Kasumi-1 (cell line): Measurements from ENCODE around the gene CAPN5.
A peak's percentile ranks its signal among the peaks of the same experiment; 100 is the strongest.

Experiments
- DNase-seq, 2 experiments: peaks; one replicate each; lab custom pipeline; 2025; lab: John Stamatoyannopoulos, UW

The CAPN5 gene

GRCh38 chr11:77151804-77152509 lies 85.2 kb downstream of the CAPN5 start:
- peak; percentile 77 to 84 for DNase-seq

- no peak for DNase-seq
Observed at GRCh38 chr11:77152846-77153245, 86.1 kb downstream of the CAPN5 start.

GRCh38 chr11:77153276-77154185 lies 86.8 kb downstream of the CAPN5 start:
- no peak for DNase-seq

- DNase-seq, result no peak
Observed at GRCh38 chr11:77154381-77155081, 87.8 kb downstream of the CAPN5 start.

GRCh38 chr11:77155082-77155475 lies 88.3 kb downstream of the CAPN5 start:
- DNase-seq, result no peak

- DNase-seq, result no peak
Observed at GRCh38 chr11:77155556-77156130, 88.9 kb downstream of the CAPN5 start.

GRCh38 chr11:77156396-77157195 lies 89.8 kb downstream of the CAPN5 start:
- no peak for DNase-seq

- DNase-seq, result no peak
Observed at GRCh38 chr11:77158041-77158695, 91.4 kb downstream of the CAPN5 start.

- DNase-seq, result no peak
Observed at GRCh38 chr11:77159219-77159936, 92.6 kb downstream of the CAPN5 start.

GRCh38 chr11:77159937-77160495 lies 93.2 kb downstream of the CAPN5 start:
- DNase-seq, result no peak

- no peak for DNase-seq
Observed at GRCh38 chr11:77163271-77163670, 96.5 kb downstream of the CAPN5 start.

GRCh38 chr11:77165066-77165465 lies 98.3 kb downstream of the CAPN5 start:
- no peak for DNase-seq

- DNase-seq, result no peak
Observed at GRCh38 chr11:77166021-77166420, 99.2 kb downstream of the CAPN5 start.

- DNase-seq, result no peak
Observed at GRCh38 chr11:77167111-77167626, 100.4 kb downstream of the CAPN5 start.

GRCh38 chr11:77167791-77168190 lies 101.0 kb downstream of the CAPN5 start:
- no peak for DNase-seq

- no peak for DNase-seq
Observed at GRCh38 chr11:77170107-77170506, 103.3 kb downstream of the CAPN5 start.

GRCh38 chr11:77171254-77171653 lies 104.5 kb downstream of the CAPN5 start:
- no peak for DNase-seq

GRCh38 chr11:77171885-77172665 lies 105.3 kb downstream of the CAPN5 start:
- no peak for DNase-seq

GRCh38 chr11:77172666-77172982 lies 105.9 kb downstream of the CAPN5 start:
- DNase-seq, result no peak
